Peyer's patch (tissue), 4 donors: ENCODE results near the gene AADACL3. TPM values are rescaled to one million over a fixed set of nuclear protein-coding genes. Genes with fewer than 3 reads are reported as not detected.

Source experiments
- DNase-seq, 3 donors: peaks; one replicate each; pipeline ENCODE4 v3.0.0-alpha.2; 2017 to 2019
- H3K27ac ChIP-seq, 4 donors: fragments of 200-600 bp; sonication (generic); one replicate each; pipeline ENCODE4 v1.5.1; 2016 to 2019
- H3K27me3 ChIP-seq, 2 donors: fragments of 200-600 bp; sonication (generic); one replicate each; pipeline ENCODE4 v1.5.1; 2019
- H3K36me3 ChIP-seq, 3 donors: fragments of 200-600 bp; sonication (generic); one replicate each; pipeline ENCODE4 v1.5.1; 2016 to 2019
- H3K4me1 ChIP-seq, 4 donors: fragments of 200-600 bp; sonication (generic); one replicate each; pipeline ENCODE4 v1.5.1; 2016 to 2019
- H3K4me3 ChIP-seq, 4 donors: fragments of 200-600 bp; sonication (generic); 1 replicate in 3 of 4; 2 replicates in 1 of 4; pipeline ENCODE4 v1.5.1; 2016 to 2019; ENCODE audit warnings: mild to moderate bottlenecking in 1 of 4
- H3K9me3 ChIP-seq, 4 donors: fragments of 200-600 bp; sonication (generic); one replicate each; pipeline ENCODE4 v1.5.1; 2016 to 2019; ENCODE audit warnings: mild to moderate bottlenecking in 1 of 4
- CTCF ChIP-seq, 6 experiments: fragments of 450-650 bp in 4 of 6; fragments of 200-600 bp in 2 of 6; sonication (generic) in 1 of 6; IDR thresholded peaks; one replicate each; pipeline ENCODE4 v1.5.1; 2017 to 2019; ENCODE audit warnings: antibody characterized with exemption in 6 of 6, mild to moderate bottlenecking in 3 of 6, moderate library complexity in 1 of 6
- POLR2A ChIP-seq, 2 donors: fragments of 450-650 bp; IDR thresholded peaks; one replicate each; pipeline ENCODE4 v1.5.1; 2017; ENCODE audit warnings: antibody characterized with exemption in 2 of 2, mild to moderate bottlenecking in 2 of 2, moderate library complexity in 2 of 2
- total RNA-seq, 4 donors: library from RNA; depleted of rRNA; stranded (reverse); fragments of >200 nt; gene quantifications; one replicate each; pipeline ENCODE4 v1.1.0, GENCODE V29; 2016

Gene AADACL3
- total RNA-seq, 4 donors from 2014 or later = not detected

GRCh38 chr1:12703821-12704451, 12.0 kb upstream of the AADACL3 start:
- no peak for DNase-seq
- H3K27ac ChIP-seq = no peak overlapping the region
- no peak overlapping the region for H3K4me3 ChIP-seq
- peaks cover 0 to 6% (median 0%) of the 10 kb centered on the region in 4 donors for H3K9me3 ChIP-seq
- TF ChIP-seq POLR2A (IDR thresholded peaks at IDR 0.05) = no peak
- TF ChIP-seq CTCF (IDR thresholded peaks at IDR 0.05) = no peak
- no peaks in the 10 kb centered on the region for H3K4me1 ChIP-seq
- no peaks in the 10 kb centered on the region for H3K27me3 ChIP-seq
- no peaks in the 10 kb centered on the region for H3K36me3 ChIP-seq

GRCh38 chr1:12706061-12706460, 9.8 kb upstream of the AADACL3 start:
- no peak for TF ChIP-seq CTCF (IDR thresholded peaks at IDR 0.05)
- no peak for TF ChIP-seq POLR2A (IDR thresholded peaks at IDR 0.05)
- Histone ChIP-seq H3K4me3 (no peak overlapping the region), H3K36me3 (no peaks in the 10 kb centered on the region), H3K27ac (no peak overlapping the region), H3K4me1 (no peaks in the 10 kb centered on the region), H3K27me3 (no peaks in the 10 kb centered on the region), H3K9me3 (peaks cover 0 to 6% (median 0%) of the 10 kb centered on the region in 4 donors)
- DNase-seq = no peak

GRCh38 chr1:12708396-12709090, 7.4 kb upstream of the AADACL3 start:
- Histone ChIP-seq H3K27ac (no peak overlapping the region), H3K36me3 (no peaks in the 10 kb centered on the region), H3K4me3 (no peak overlapping the region), H3K9me3 (peaks cover 0 to 3% (median 0%) of the 10 kb centered on the region in 4 donors), H3K27me3 (no peaks in the 10 kb centered on the region), H3K4me1 (no peaks in the 10 kb centered on the region)
- no peak for DNase-seq
- TF ChIP-seq CTCF (IDR thresholded peaks at IDR 0.05) (no peak), POLR2A (IDR thresholded peaks at IDR 0.05) (no peak)

GRCh38 chr1:12709091-12709491, 6.8 kb upstream of the AADACL3 start:
- Histone ChIP-seq H3K4me3 (no peak overlapping the region), H3K27me3 (no peaks in the 10 kb centered on the region), H3K9me3 (no peaks in the 10 kb centered on the region), H3K4me1 (no peaks in the 10 kb centered on the region), H3K36me3 (no peaks in the 10 kb centered on the region), H3K27ac (no peak overlapping the region)
- DNase-seq = no peak
- TF ChIP-seq CTCF (IDR thresholded peaks at IDR 0.05) (no peak), POLR2A (IDR thresholded peaks at IDR 0.05) (no peak)

- no peaks in the 10 kb centered on the region for H3K27me3 ChIP-seq
- H3K36me3 ChIP-seq = no peaks in the 10 kb centered on the region
- H3K27ac ChIP-seq = no peak overlapping the region
- DNase-seq = no peak
- no peaks in the 10 kb centered on the region for H3K4me1 ChIP-seq
- no peak overlapping the region for H3K4me3 ChIP-seq
- TF ChIP-seq CTCF (IDR thresholded peaks at IDR 0.05) = no peak
- no peak for TF ChIP-seq POLR2A (IDR thresholded peaks at IDR 0.05)
- H3K9me3 ChIP-seq = no peaks in the 10 kb centered on the region
Measured at GRCh38 chr1:12709696-12710095, 6.2 kb upstream of the AADACL3 start.
